AG09319 (cell line): ENCODE results near the gene NECTIN2.

ENCODE experiments used
- DNase-seq: peaks from one replicate; pipeline ENCODE4 v3.0.0-alpha.2; 2010; ENCODE audit warnings: low read depth; ENCODE audit errors: extremely low read depth
- TF ChIP-seq, protein P1 (sequence below): IDR thresholded peaks from 2 replicates; pipeline ENCODE4 v1.5.1; 2011; ENCODE audit warnings: low read depth, mild to moderate bottlenecking, inconsistent platforms, low read length, moderate library complexity

Gene NECTIN2

DNA sequence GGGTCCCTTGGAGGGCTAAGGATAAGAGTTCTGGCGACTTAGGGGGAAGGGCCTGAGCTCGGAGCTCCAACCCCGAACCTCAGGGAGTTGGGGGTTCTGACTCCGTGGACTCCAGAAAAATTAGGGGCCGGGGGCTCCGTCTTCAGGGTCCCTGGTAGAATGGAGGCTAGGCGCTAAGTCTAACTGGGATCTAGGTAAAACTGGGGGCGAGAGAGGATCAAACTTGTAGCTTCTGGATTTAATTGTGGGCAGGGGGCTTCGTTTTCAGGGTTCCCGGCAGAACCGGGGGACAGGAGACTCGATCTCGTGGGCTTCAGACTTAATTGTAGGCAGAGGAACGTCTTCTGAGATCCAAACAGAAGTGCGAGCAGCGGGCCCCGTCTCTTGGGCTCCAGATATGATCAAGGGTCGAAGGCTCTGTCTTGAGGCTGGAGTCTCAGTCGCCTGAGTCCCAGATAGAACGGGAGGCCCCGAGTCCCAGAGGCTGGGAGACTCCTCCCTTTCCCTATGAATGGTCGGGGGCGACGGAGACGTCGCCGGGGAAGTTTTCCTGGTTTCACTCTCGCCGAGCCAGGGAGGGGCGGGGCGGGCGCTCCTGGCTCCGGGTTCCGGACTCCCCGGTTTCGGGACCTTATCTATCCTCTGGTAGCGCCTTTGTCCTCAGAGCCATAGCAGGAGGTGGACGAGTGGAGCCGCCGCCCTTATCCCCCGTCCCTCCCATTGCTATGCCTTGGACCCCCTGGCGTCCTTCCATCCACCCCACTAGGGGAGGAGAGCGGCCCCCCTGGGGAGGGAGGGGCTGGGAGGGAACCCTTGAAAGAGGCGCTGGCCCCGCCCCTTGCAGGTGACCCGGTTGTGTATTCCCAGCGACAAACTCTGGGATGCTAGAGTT, 1.3 kb downstream of the NECTIN2 start:
- no peak for DNase-seq
- TF ChIP-seq, protein P1, sequence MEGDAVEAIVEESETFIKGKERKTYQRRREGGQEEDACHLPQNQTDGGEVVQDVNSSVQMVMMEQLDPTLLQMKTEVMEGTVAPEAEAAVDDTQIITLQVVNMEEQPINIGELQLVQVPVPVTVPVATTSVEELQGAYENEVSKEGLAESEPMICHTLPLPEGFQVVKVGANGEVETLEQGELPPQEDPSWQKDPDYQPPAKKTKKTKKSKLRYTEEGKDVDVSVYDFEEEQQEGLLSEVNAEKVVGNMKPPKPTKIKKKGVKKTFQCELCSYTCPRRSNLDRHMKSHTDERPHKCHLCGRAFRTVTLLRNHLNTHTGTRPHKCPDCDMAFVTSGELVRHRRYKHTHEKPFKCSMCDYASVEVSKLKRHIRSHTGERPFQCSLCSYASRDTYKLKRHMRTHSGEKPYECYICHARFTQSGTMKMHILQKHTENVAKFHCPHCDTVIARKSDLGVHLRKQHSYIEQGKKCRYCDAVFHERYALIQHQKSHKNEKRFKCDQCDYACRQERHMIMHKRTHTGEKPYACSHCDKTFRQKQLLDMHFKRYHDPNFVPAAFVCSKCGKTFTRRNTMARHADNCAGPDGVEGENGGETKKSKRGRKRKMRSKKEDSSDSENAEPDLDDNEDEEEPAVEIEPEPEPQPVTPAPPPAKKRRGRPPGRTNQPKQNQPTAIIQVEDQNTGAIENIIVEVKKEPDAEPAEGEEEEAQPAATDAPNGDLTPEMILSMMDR: no peak

DNA sequence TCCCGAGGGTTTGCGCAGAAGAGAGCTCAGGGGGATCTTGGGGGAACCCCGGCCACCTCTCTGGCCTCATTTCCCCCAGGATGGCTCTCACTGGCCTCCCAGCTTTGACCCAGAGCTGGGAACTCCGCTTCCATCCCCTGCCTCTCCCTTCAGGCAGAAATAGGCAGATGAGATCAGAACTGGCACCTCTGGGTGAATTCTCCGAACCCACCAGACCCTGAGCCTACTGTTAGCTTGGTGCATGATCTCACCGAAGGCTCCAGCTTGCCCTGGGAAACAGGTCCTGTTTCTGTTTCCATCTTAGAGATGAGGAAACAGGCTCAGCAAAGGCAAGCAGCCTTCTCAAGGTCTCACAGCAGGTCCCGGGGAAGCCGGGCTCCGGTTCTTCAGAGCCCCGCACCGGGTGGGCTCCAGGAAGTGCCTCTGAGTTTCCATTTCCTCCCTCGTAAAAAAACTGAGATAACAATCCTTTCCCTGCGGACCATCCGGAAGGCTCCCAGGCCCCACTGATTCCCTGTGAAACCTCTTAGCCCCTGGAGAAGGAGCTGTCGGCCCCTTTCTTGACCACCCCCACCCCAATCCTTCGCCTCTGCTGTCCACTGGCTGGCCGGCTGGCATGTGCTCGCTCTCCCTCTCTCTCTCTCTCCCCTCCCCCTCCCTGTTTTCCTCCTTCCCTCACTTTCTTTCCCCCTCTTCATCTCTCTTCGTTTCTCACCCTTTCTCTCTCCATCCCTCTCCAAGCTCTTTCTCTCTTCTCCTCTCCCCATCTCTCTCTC, 2.1 kb downstream of the NECTIN2 start:
- DNase-seq: no peak
- TF ChIP-seq, protein P1: no peak

DNA sequence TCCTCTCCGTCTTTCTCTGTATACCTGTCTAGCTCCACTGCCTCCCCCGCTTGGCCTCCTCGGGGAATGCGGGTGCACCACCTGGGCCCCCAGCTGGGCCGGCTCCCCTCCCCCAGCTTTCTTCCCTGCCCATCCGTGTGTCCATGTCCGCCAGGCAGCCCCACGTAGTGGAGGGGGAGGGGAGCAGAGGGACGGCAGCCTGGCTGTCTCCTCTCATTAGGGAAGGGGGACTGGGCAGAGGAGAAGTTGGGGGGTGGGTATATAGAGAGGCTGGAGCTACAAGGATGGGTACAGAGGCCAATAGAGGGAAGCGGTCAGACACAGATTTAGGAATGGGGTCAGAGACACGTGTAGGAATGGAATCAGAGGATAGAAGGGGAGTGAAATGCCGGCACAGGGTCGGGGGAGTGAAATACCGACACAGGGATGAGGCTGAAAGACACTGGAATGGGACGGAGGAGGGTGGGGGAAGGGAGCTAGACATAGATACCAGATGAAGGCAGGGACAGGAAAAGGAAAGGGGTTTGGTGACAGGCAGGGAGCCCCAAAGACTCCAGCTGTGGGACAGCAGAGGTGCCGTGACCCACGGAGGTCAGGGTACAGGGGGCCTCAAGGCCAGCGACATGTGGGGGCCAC, 2.8 kb downstream of the NECTIN2 start:
- no peak for DNase-seq
- TF ChIP-seq, protein P1: no peak

DNA sequence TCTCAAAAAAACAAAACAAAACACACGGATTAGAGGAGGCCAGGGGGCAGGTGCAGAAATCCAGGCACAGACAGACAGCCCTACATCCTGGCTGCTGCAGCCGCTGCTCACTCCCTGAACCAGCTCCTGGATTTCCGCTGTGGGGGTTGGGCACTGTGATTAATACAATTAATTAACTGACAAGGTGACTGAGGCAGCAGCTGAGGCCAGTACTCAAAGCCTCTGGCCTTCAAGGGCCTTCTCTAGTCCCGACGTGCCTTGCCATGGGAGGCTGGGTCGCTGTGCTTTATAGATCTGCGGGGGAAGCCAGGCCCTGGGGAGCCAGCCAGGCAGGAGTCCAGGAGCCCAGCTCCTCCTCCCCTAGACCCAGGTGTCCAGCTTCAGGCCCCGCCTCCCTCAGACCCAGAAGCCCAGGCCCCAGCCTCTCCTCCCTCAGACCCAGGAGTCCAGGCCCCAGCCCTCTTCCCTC, 4.6 kb downstream of the NECTIN2 start:
- no peak for DNase-seq
- TF ChIP-seq, protein P1: no peak

DNA sequence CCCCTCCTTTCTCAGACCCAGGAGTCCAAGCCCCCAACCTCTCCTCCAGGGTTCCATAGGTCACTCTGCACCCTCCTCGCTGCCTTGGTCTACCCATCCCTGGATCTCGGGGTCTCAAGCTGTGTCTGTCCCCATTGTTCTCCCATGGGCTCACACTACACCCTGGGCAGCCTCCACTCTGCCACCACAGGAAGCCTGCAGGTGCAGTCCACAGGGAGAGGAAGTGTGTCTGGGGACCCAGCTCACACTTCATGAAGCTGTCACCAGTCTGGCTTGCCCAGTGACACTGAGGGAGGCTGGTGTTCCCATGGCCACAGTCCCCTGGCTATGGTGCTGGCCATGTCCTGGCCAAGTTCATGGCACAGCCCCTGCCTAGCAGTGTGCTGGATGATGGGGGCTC, 5.3 kb downstream of the NECTIN2 start:
- TF ChIP-seq, protein P1: no peak
- no peak for DNase-seq

DNA sequence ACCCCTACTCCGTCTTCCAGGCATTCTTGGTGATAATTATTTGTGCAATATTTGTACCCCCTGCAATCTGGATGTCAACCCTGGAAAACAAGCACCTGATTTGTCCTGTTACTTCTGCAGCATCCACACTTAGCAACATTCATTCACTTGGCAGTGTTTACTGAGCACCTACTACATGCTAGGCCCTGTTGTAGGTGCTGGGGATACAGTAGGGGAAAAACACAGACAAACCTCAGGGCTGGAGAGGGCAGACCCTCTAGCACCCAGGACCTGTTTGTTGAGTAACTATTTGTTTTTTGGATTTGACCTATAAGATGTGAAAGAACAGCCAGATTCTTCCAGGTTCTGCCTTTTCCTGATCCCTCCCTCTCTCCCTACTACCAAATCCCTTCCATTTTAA, 9.5 kb downstream of the NECTIN2 start:
- TF ChIP-seq, protein P1: no peak
- DNase-seq: no peak
